ENCODE results near the gene EFCAB12.

Gene EFCAB12

GRCh38 chr3:129399145-129399894, 29.1 kb downstream of the EFCAB12 start:
- TF ChIP-seq TEAD4 (IDR thresholded peaks at IDR 0.05) (0 out of 2 replicates have a peak, but pooled peaks have one; percentile 12), EGR1 (IDR thresholded peaks at IDR 0.05) (no peak)

- TF ChIP-seq TAF1 (IDR thresholded peaks at IDR 0.05; ENCODE audit: low read depth) (no peak), EP300 (IDR thresholded peaks at IDR 0.05; ENCODE audit: borderline replicate concordance) (no peak), EGR1 (IDR thresholded peaks at IDR 0.05) (no peak), NFIC (IDR thresholded peaks at IDR 0.05) (no peak), ZBTB7A (IDR thresholded peaks at IDR 0.05; ENCODE audit: low read depth) (no peak), CREB1 (IDR thresholded peaks at IDR 0.05; ENCODE audit: low read depth) (no peak), REST (IDR thresholded peaks at IDR 0.05; ENCODE audit: low read depth) (no peak), CEBPB (IDR thresholded peaks at IDR 0.05) (no peak), YY1 (IDR thresholded peaks at IDR 0.05; ENCODE audit: low read depth) (no peak), USF1 (IDR thresholded peaks at IDR 0.05) (no peak), TEAD4 (IDR thresholded peaks at IDR 0.05) (no peak), FOXM1 (IDR thresholded peaks at IDR 0.05; ENCODE audit: borderline replicate concordance, low read depth) (no peak), TCF12 (IDR thresholded peaks at IDR 0.05; ENCODE audit: low read depth) (no peak), MAX (IDR thresholded peaks at IDR 0.05) (no peak), RAD21 (IDR thresholded peaks at IDR 0.05; ENCODE audit: low read depth) (no peak)
Measured at GRCh38 chr3:129398803-129399144, 29.7 kb downstream of the EFCAB12 start.

GRCh38 chr3:129393271-129393670, 35.2 kb downstream of the EFCAB12 start:
- TF ChIP-seq FOXM1 (IDR thresholded peaks at IDR 0.05; ENCODE audit: borderline replicate concordance, low read depth) (no peak), TAF1 (IDR thresholded peaks at IDR 0.05; ENCODE audit: low read depth) (no peak), EP300 (IDR thresholded peaks at IDR 0.05; ENCODE audit: borderline replicate concordance) (no peak), EGR1 (IDR thresholded peaks at IDR 0.05) (no peak), TCF12 (IDR thresholded peaks at IDR 0.05; ENCODE audit: low read depth) (no peak), USF1 (IDR thresholded peaks at IDR 0.05) (no peak), YY1 (IDR thresholded peaks at IDR 0.05; ENCODE audit: low read depth) (no peak)

- no peak for TF ChIP-seq FOXM1 (IDR thresholded peaks at IDR 0.05; ENCODE audit: borderline replicate concordance, low read depth)
- no peak for TF ChIP-seq ZBTB7A (IDR thresholded peaks at IDR 0.05; ENCODE audit: low read depth)
- no peak for TF ChIP-seq TCF12 (IDR thresholded peaks at IDR 0.05; ENCODE audit: low read depth)
- no peak for TF ChIP-seq RAD21 (IDR thresholded peaks at IDR 0.05; ENCODE audit: low read depth)
- TF ChIP-seq CEBPB (IDR thresholded peaks at IDR 0.05) = no peak
- TF ChIP-seq EGR1 (IDR thresholded peaks at IDR 0.05) = no peak
- TF ChIP-seq CREB1 (IDR thresholded peaks at IDR 0.05; ENCODE audit: low read depth) = no peak
- no peak for TF ChIP-seq YY1 (IDR thresholded peaks at IDR 0.05; ENCODE audit: low read depth)
- no peak for TF ChIP-seq REST (IDR thresholded peaks at IDR 0.05; ENCODE audit: low read depth)
- no peak for TF ChIP-seq TAF1 (IDR thresholded peaks at IDR 0.05; ENCODE audit: low read depth)
- TF ChIP-seq TEAD4 (IDR thresholded peaks at IDR 0.05) = no peak
- no peak for TF ChIP-seq NFIC (IDR thresholded peaks at IDR 0.05)
- TF ChIP-seq EP300 (IDR thresholded peaks at IDR 0.05; ENCODE audit: borderline replicate concordance) = no peak
- TF ChIP-seq USF1 (IDR thresholded peaks at IDR 0.05) = no peak
- TF ChIP-seq MAX (IDR thresholded peaks at IDR 0.05) = no peak
Measured at GRCh38 chr3:129389572-129389937, 38.9 kb downstream of the EFCAB12 start.

GRCh38 chr3:129387487-129387886, 40.9 kb downstream of the EFCAB12 start:
- TF ChIP-seq EP300 (IDR thresholded peaks at IDR 0.05; ENCODE audit: borderline replicate concordance) (no peak), CEBPB (IDR thresholded peaks at IDR 0.05) (no peak), REST (IDR thresholded peaks at IDR 0.05; ENCODE audit: low read depth) (no peak), USF1 (IDR thresholded peaks at IDR 0.05) (no peak), TAF1 (IDR thresholded peaks at IDR 0.05; ENCODE audit: low read depth) (no peak), FOXM1 (IDR thresholded peaks at IDR 0.05; ENCODE audit: borderline replicate concordance, low read depth) (no peak), TEAD4 (IDR thresholded peaks at IDR 0.05) (no peak), CREB1 (IDR thresholded peaks at IDR 0.05; ENCODE audit: low read depth) (no peak), NFIC (IDR thresholded peaks at IDR 0.05) (no peak), ZBTB7A (IDR thresholded peaks at IDR 0.05; ENCODE audit: low read depth) (no peak), MAX (IDR thresholded peaks at IDR 0.05) (no peak), EGR1 (IDR thresholded peaks at IDR 0.05) (no peak), RAD21 (IDR thresholded peaks at IDR 0.05; ENCODE audit: low read depth) (no peak), TCF12 (IDR thresholded peaks at IDR 0.05; ENCODE audit: low read depth) (no peak), YY1 (IDR thresholded peaks at IDR 0.05; ENCODE audit: low read depth) (no peak)
